Neural cell (in vitro differentiated cells): Measurements from ENCODE around the gene PLAAT4.

Experiments
- CTCF ChIP-seq: fragments of 450-650 bp; IDR thresholded peaks from 2 replicates; pipeline ENCODE4 v1.5.1; 2014; ENCODE audit warnings: antibody characterized with exemption, mild to moderate bottlenecking, moderate library complexity; ENCODE audit not compliant: poor library complexity, severe bottlenecking
- EZH2 ChIP-seq: fragments of 200-600, 300-800 bp; shearing (Covaris generic), sonication (generic); IDR thresholded peaks from 2 replicates; pipeline ENCODE4 v1.6.1; 2014; ENCODE audit warnings: antibody characterized with exemption, low read length, borderline replicate concordance, mild to moderate bottlenecking; ENCODE audit not compliant: insufficient read depth, poor library complexity, severe bottlenecking
- POLR2AphosphoS5 ChIP-seq: IDR thresholded peaks from 2 replicates; pipeline ENCODE4 v1.6.1; 2012
- RAD21 ChIP-seq: fragments of 450-650 bp; conservative IDR thresholded peaks from 2 replicates; pipeline ENCODE4 v1.6.1; 2014; ENCODE audit warnings: antibody characterized with exemption, mild to moderate bottlenecking, moderate library complexity
- SMC3 ChIP-seq: fragments of 450-650 bp; conservative IDR thresholded peaks from 2 replicates; pipeline ENCODE4 v1.6.1; 2014; ENCODE audit warnings: antibody characterized with exemption, mild to moderate bottlenecking, moderate library complexity; ENCODE audit not compliant: poor library complexity

DNA sequence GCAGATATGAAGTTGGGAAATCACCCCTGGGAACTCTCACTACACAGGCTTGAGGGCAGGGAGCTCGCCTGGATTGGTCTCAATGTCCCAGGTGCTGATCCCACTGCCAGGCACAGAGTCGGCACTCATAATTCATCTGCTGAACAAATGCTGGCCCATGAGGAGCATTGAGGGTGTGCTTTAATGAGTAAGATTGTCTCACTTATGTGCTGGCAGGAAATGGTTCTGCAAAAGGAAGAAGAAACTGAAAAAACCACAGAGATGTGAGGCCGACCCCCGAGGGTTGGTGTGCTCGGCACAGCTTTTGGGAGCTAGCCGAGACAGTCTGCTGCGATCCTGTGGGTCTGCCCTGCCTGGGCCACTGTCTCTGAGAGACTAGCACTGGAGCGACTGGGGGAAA lies 17.2 kb downstream of the PLAAT4 start:
- TF ChIP-seq CTCF = no peak
- TF ChIP-seq POLR2AphosphoS5 = no peak
- TF ChIP-seq EZH2 = no peak
- no peak for TF ChIP-seq RAD21
- no peak for TF ChIP-seq SMC3
